Mucosa of gallbladder (tissue), 1 donor: ENCODE data around the gene TSPAN12. TPM values are rescaled to one million over a fixed set of nuclear protein-coding genes. Genes with fewer than 3 reads are reported as not detected.
A peak's percentile ranks its signal among the peaks of the same experiment; 100 is the strongest.
"Not testable (repeated sequence)": the region's sequence is repeated elsewhere in the genome, so short reads cannot be mapped to it uniquely, and the experiment has no call there.

Experiments used
- DNase-seq: peaks from one replicate; pipeline ENCODE4 v3.0.0-alpha.2; 2020; ENCODE audit warnings: low spot score
- total RNA-seq: library from RNA; stranded (reverse); gene quantifications from one replicate; pipeline ENCODE4 v1.2.1, GENCODE V29; 2021
- donor health status: DM: no; HTN: no; CAD: no.

The TSPAN12 gene
- total RNA-seq, 1 donor from 2014 or later: 65.8 TPM

GRCh38 chr7:120805636-120806388, 52.1 kb downstream of the TSPAN12 start:
- DNase-seq: peak; percentile 50

DNA sequence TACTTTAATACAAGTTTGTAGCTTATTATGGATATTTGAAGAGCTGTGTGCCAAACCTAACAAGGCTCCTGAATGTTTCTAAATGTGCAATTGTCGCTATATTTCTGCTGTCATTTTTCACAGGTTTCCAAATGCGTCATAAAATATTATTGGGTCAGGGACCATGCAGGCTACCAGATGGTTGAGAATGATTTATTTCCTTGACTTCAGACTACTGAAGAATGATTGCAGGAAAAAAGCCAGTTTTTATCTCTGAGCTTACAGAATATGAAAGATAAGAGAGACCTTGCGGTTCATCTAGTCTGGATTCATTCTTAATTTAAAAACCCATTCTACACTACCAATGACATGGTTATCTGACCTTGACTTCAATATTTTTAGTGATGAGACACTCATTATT, 55.2 kb downstream of the TSPAN12 start:
- no peak for DNase-seq

GRCh38 chr7:120799813-120800475, 58.0 kb downstream of the TSPAN12 start:
- no peak for DNase-seq

GRCh38 chr7:120799147-120799546, 58.8 kb downstream of the TSPAN12 start:
- no peak for DNase-seq

GRCh38 chr7:120797026-120797645, 60.8 kb downstream of the TSPAN12 start:
- no peak for DNase-seq

DNA sequence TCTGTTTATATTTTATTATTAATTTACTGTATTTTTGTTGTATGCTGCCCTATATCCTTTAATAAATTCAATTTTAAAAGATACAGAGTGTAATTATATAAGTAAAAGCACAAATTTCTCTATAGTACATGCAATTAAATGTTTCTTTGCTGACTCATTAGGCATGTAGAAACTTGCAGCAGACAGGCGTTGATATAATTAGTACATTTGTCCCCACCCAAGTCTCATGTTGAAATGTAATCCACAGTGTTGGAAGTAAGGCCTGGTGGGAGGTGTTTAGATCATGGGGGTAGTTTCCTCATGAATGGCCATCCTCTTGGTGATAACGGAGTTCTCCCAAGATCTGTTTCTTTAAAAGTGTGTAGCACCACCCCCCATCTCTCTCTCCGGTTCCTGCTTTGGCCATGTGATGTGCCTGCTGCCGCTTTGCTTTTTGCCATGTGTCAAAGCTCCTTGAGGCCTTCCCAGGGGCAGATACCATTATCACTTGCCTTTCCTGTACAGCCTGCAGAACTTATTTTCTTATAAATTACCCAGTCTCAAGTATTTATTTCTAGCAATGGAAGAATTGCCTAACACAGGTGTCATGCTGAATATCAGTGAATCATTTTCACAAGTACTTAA, 63.7 kb downstream of the TSPAN12 start:
- DNase-seq: no peak

DNA sequence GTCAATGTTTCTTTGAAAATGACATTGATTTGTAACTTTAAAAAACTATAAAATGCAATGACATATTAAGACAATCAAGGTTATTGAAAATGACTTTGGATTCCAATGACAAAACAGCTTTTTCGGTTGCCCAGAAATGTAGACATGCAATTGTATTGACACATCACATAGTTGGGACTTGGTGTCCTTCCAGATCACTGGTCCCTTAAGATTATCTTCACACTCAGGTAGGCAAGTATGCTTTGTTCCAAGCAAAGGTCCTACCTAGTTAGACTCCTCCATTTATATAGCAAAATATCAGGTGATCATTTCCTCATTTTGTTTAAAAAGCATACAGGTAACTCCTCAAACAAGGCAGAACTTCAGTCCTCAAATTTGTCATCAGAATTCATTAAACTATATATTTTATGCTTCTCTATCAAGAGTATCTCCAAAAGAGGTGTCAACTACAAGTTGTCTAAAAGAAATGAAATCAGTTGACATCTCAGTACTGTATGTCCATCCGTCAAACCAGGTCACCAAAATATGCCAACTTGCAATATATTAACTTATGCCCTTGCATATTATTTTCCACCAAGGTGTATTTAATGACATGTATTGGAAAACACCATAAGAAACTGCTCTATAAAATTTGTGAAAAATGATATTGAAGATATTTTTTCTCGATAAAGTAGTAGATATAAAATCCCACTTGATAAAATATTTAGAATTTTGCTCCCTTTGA, 64.6 kb downstream of the TSPAN12 start:
- DNase-seq: no peak

DNA sequence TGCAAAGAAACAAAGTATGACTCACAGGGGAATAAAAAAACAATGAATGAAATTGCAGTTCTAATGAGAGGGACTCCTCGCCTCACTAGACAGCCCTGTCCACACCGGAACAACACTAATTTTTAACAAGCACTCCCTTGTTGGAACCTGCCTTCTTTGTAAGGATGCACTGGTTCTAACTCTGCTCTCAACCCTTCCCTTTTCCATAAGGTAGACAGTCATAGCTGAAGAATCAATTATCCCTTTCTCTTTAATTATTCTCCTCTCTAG, 65.1 kb downstream of the TSPAN12 start:
- DNase-seq: no peak

GRCh38 chr7:120792091-120792860, 65.7 kb downstream of the TSPAN12 start:
- DNase-seq: peak; percentile 72

GRCh38 chr7:120785095-120785494, 72.8 kb downstream of the TSPAN12 start:
- no peak for DNase-seq

DNA sequence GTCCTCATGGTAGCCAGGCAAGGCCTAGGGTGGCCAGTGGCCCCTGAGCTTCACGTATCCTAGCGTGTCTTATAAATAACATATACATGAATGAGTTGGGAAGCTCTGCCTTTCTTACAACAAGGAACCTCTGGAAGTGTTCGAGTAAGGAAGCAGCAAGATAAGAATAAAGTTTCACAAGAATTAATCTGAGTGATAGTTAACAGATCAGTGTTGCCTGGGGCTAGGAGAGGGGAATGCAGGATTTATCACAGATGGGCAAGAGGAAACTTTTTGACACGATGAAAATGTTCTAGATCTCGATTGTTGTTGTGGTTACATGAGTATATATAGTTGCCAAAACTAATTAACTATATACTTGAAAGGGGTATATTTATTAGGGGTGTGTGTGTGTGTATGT, 74.2 kb downstream of the TSPAN12 start:
- no peak for DNase-seq

- DNase-seq: no peak
Observed at GRCh38 chr7:120783273-120783672, 74.7 kb downstream of the TSPAN12 start.

DNA sequence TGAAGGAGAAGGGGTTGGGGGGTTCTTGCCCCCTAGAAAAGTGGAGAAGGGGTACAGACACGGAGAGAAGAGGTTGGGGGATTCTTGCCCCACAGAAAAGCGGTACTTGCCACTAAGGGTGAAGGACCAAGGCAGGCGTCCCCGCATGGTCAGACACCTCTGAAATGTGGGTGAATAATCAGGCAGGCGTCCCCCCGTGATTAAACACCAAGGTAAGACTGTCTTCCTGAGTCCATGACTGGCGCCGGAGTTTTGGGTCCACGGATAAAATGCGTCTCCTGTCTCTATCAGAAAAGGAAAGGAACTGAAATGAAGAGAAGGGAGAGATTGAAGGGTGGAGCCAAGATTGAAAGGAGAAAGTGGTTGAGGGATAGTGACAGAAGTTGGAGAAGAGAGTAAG, 76.0 kb downstream of the TSPAN12 start:
- not testable (repeated sequence) for DNase-seq

DNA sequence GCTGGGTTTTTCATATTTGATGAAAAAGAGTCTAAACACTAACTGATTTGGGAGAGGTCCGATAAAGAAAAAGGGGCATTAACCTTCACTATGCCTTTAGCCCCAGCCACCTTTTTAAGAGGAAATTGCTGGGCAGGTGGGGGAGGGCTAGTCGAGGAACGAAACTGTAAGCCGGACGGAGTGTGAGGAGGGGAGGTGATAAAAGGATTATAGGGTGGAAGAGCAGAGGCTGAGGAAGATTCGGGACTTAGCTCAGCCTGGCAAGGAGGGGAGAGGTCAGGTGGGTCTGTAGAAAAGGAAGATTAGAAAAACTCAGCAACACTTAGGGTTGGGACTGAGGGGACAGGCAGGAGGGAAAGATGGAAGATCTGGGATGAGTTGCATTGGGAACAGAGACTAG, 77.0 kb downstream of the TSPAN12 start:
- DNase-seq: no peak

DNA sequence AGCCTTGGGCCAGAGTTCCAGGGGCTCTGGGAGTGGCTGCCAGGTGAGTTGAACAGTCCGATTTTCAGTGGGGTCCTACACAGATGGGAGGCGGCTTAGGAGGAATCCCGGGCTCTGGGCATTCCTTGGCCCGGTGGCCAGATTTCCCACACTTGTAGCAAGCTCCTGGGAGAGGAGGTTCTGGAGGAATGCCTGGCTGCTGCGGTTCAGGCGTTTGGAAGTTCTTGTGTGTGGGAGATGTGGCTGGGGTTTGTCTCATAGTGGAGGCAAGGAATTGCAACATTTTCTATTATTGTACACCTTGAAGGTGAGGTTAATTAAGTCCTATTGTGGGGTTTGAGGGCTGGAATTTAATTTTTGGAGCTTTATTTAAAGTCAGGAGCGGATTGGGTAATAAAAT, 77.5 kb downstream of the TSPAN12 start:
- not testable (repeated sequence) for DNase-seq

GRCh38 chr7:120779078-120779477, 78.9 kb downstream of the TSPAN12 start:
- not testable (repeated sequence) for DNase-seq

- DNase-seq: no peak
Observed at GRCh38 chr7:120775755-120776154, 82.2 kb downstream of the TSPAN12 start.

GRCh38 chr7:120774481-120774880, 83.5 kb downstream of the TSPAN12 start:
- DNase-seq: no peak

GRCh38 chr7:120770206-120770605, 87.7 kb downstream of the TSPAN12 start:
- DNase-seq: no peak

DNA sequence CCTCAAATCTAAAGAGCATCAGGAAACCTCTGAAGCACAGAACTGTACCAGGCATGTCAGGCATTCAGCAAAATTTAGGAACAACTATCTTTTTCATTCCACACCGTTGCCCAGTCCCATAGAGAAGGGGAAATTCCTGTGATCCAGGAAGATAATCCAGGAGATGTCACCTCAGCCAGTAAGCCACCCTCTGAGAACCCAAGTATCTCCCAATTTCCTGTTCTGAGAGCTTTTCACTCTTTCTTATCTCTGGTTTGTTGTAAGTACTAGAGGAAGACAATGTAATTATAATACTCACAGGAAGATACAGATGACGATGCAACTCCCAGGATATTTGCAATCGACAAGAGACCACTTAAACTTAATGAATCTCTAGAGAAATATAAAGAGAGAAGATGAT, 97.1 kb downstream of the TSPAN12 start:
- DNase-seq: no peak

DNA sequence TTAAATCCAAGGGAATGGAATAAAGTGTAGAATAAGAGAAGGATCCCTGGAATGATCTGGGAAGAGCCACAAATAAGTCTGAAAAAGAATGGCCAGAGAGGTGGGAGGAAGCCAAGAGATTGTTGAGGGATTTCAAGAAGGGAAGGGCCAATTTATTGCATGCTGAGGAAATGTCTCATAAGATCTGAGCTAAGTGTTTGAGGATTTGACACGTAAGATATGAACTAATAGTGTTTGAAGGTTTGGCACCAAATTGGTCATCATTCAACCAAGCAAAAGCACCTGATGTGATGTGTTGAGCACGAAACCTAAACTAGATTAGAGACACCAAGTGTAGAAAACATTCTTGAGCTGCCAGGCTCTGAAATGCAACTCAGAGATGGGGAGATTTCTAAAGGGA, 97.9 kb downstream of the TSPAN12 start:
- no peak for DNase-seq
